Measurements from ENCODE around the gene S100A7A. TPM values are rescaled to one million over a fixed set of nuclear protein-coding genes. Genes with fewer than 3 reads are reported as not detected.

The S100A7A gene
- total and polyA plus RNA-seq, 2 of the 8 experiments (the other 6 are each of a cell fraction or from before 2014, with no cell fraction given) = not detected

DNA sequence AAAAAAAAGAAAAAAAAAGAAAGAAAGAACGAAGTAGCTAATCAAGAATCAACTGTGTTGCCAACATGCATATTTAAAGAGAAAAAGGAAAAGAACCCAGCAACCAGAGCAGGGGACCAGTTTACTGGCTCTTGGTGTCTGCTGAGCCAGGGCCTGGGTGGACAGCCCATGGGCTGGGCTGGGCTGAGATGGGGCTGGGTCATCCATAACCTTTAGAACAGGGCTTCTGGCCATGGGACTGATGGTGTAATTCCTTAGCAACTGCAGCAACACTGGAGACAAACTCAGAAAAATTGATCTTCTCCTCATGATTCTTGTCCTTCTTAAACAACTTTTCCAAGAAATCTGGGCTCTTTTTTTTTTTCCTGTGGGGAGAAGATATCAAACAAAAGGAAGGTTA is 10.5 kb downstream of the S100A7A start:
- H3K27ac ChIP-seq (ENCODE audit: low read depth, low read length) = no peak overlapping the region
- H3K79me1 ChIP-seq (ENCODE audit: low read depth, low read length) = no peaks in the 10 kb centered on the region
- H3K4me2 ChIP-seq (ENCODE audit: insufficient read depth in 1 of 2, low read depth in 2 of 2, low read length in 2 of 2) = no peak overlapping the region
- DNase-seq (ENCODE audit: low read depth in 1 of 2, low spot score in 2 of 2) (no peak), FAIRE-seq (no peak)
- H3K4me3 ChIP-seq (ENCODE audit: extremely low read depth in 1 of 4, insufficient read depth in 2 of 4, low read depth in 3 of 4, low read length in 4 of 4) = no peak overlapping the region
- H4K5ac ChIP-seq (ENCODE audit: insufficient read length, low read depth, low read length) = no peak overlapping the region
- H3K9ac ChIP-seq (replicated peaks in 1 of 4; ENCODE audit: extremely low read depth in 1 of 4, low read depth in 3 of 4, low read length in 3 of 4) = no peak overlapping the region
- no peak overlapping the region for H2BK12ac ChIP-seq (ENCODE audit: low read depth, low read length)
- H4K91ac ChIP-seq (replicated peaks; ENCODE audit: insufficient read length, low read length) = no peak overlapping the region
- H3K4ac ChIP-seq (replicated peaks; ENCODE audit: insufficient read length, low read depth, low read length) = no peak overlapping the region
- no peak overlapping the region for H3K14ac ChIP-seq (ENCODE audit: insufficient read length)
- H2AK5ac ChIP-seq (ENCODE audit: low read depth, low read length) = no peak overlapping the region
- H3K23ac ChIP-seq (ENCODE audit: insufficient read length) = no peak overlapping the region
- H3K56ac ChIP-seq (replicated peaks; ENCODE audit: insufficient read length, low read depth, low read length) = no peak overlapping the region
- ChIA-PET CTCF (ENCODE audit: partially characterized antibody) (interaction anchor here (0.6 to 4.5 kb wide), 3 partner anchors 9 to 68 kb away, joined by 3 to 15 read pairs (median 3); no protein-coding TSS in a partner anchor), POLR2A (ENCODE audit: partially characterized antibody) (no interaction called here)
- H2BK120ac ChIP-seq (replicated peaks; ENCODE audit: low read depth, low read length) = no peak overlapping the region
- H3K36me3 ChIP-seq (ENCODE audit: control insufficient read depth in 2 of 4, insufficient read depth in 4 of 4, low read length in 3 of 4) = no peaks in the 10 kb centered on the region
- H4K20me1 ChIP-seq (replicated peaks in 1 of 2; ENCODE audit: control insufficient read depth in 1 of 2, insufficient read depth in 2 of 2, low read length in 2 of 2) = peaks cover 0 to 7% of the 10 kb centered on the region in 2 experiments
- no peak overlapping the region for H2BK15ac ChIP-seq (ENCODE audit: low read length)
- no peak overlapping the region for H2AFZ ChIP-seq (ENCODE audit: low read length)
- H3K9me3 ChIP-seq (ENCODE audit: insufficient read depth in 2 of 2, low read depth in 1 of 2, low read length in 1 of 2) = no peaks in the 10 kb centered on the region
- no peaks in the 10 kb centered on the region; the same call in 1 of the 2 replicates for H3K23me2 ChIP-seq (ENCODE audit: low read depth, low read length)
- no peaks in the 10 kb centered on the region for H3K79me2 ChIP-seq (ENCODE audit: control insufficient read depth in 1 of 2, insufficient read depth in 2 of 2, low read length in 2 of 2)
- H3K18ac ChIP-seq (ENCODE audit: extremely low read depth, low read length) = no peak overlapping the region
- 55% methylated on average over 1 of the region's 1 CpG; no CpG with 5 or more reads in 1 of the 2 experiments for WGBS, 2 experiments (ENCODE audit: extremely low coverage in 1 of 2, insufficient coverage in 1 of 2, insufficient read length in 1 of 2, insufficient replicate concordance in 2 of 2, low coverage in 1 of 2, low lambda C conversion rate in 2 of 2, missing lambda C conversion rate in 1 of 2)
- H3K4me1 ChIP-seq (replicated peaks in 1 of 4; ENCODE audit: control insufficient read depth in 3 of 4, insufficient read depth in 4 of 4, low read length in 3 of 4) = no peaks in the 10 kb centered on the region; a peak in 2 of 7 replicates
- no peak overlapping the region for H2BK5ac ChIP-seq (ENCODE audit: low read depth, low read length)
- no peaks in the 10 kb centered on the region for H3K27me3 ChIP-seq (replicated peaks in 1 of 4; ENCODE audit: control insufficient read depth in 3 of 4, extremely low read depth in 1 of 4, insufficient read depth in 3 of 4, low read length in 3 of 4)
- H4K8ac ChIP-seq (ENCODE audit: extremely low read depth, insufficient read depth, low read length) = no peak overlapping the region
- H2BK20ac ChIP-seq (ENCODE audit: low read length) = no peak overlapping the region
- TF ChIP-seq NRF1 (IDR thresholded peaks at IDR 0.05; ENCODE audit: low read depth, low read length) (no peak), BACH1 (IDR thresholded peaks at IDR 0.05; ENCODE audit: low read length) (no peak), TAF7 (optimal IDR thresholded peaks at IDR 0.05; ENCODE audit: borderline replicate concordance, low read depth, low read length) (no peak)
